ENCODE data around the gene GRPEL1. TPM values are rescaled to one million over a fixed set of nuclear protein-coding genes. Genes with fewer than 3 reads are reported as not detected.

The GRPEL1 gene
- polyA plus RNA-seq, 3 donors, result 18.2 to 53.8 (median 21.6) TPM

- H3K27ac ChIP-seq (ENCODE audit: low read depth, low read length), result no peak overlapping the region
- 96 to 97% (median 96%) methylated on average over 9 of the region's 9 CpGs for WGBS, 3 donors
These were observed 49.6 kb downstream of the GRPEL1 start for GRCh38 chr4:7018281-7018680.

GRCh38 chr4:7017446-7018048 is 50.3 kb downstream of the GRPEL1 start:
- 92 to 97% (median 94%) methylated on average over 6 of the region's 6 CpGs for WGBS, 3 donors
- no peak overlapping the region for H3K27ac ChIP-seq (ENCODE audit: low read depth, low read length)

- WGBS, 3 donors, result 92 to 95% (median 93%) methylated on average over 6 of the region's 6 CpGs
- no peak overlapping the region for H3K27ac ChIP-seq (ENCODE audit: low read depth, low read length)
These were observed 51.4 kb downstream of the GRPEL1 start for GRCh38 chr4:7016512-7016911.

- WGBS, 3 donors, result 77 to 84% (median 81%) methylated on average over 11 of the region's 11 CpGs
- no peak overlapping the region for H3K27ac ChIP-seq (ENCODE audit: low read depth, low read length)
These were observed 51.8 kb downstream of the GRPEL1 start for GRCh38 chr4:7016086-7016485.

GRCh38 chr4:7015383-7016035 is 52.4 kb downstream of the GRPEL1 start:
- H3K27ac ChIP-seq (ENCODE audit: low read depth, low read length), result no peak overlapping the region
- 83 to 95% (median 90%) methylated on average over 12 of the region's 12 CpGs for WGBS, 3 donors

GRCh38 chr4:7014815-7015214 is 53.0 kb downstream of the GRPEL1 start:
- H3K27ac ChIP-seq (ENCODE audit: low read depth, low read length), result no peak overlapping the region
- 97 to 99% (median 97%) methylated on average over 12 of the region's 12 CpGs for WGBS, 3 donors

- WGBS, 3 donors, result 93 to 96% (median 94%) methylated on average over 11 of the region's 11 CpGs
- no peak overlapping the region for H3K27ac ChIP-seq (ENCODE audit: low read depth, low read length)
These were observed 54.7 kb downstream of the GRPEL1 start for GRCh38 chr4:7013175-7013574.

GRCh38 chr4:7009564-7009963 is 58.3 kb downstream of the GRPEL1 start:
- H3K27ac ChIP-seq (ENCODE audit: low read depth, low read length), result no peak overlapping the region
- 88 to 95% (median 90%) methylated on average over 5 of the region's 5 CpGs for WGBS, 3 donors

Other genes with a start within 250 kb of the GRPEL1 start
- gene TBC1D14, start 158.2 kb downstream of the GRPEL1 start, polyA plus RNA-seq, result 10 to 100 TPM; 12.2 to 22.9 (median 22.9) TPM
- 10 to 100 TPM; 11.2 to 17.6 (median 12.4) TPM for gene TADA2B, start 24.7 kb downstream of the GRPEL1 start, polyA plus RNA-seq
- 1 to 10 TPM in 1 of 3 donors, under 1 TPM in 2; 0.22 to 2.2 (median 0.83) TPM for gene SORCS2, start 124.5 kb upstream of the GRPEL1 start, polyA plus RNA-seq